ENCODE results near the gene KCNIP3.

Gene KCNIP3

GRCh38 chr2:95312543-95313201 lies 15.5 kb downstream of the KCNIP3 start:
- in situ Hi-C loops (cut with MboI; ENCODE audit: low sequenced_read_pairs): no loop called here

GRCh38 chr2:95313296-95314131 lies 16.4 kb downstream of the KCNIP3 start:
- in situ Hi-C loops (cut with MboI; ENCODE audit: low sequenced_read_pairs): no loop called here

GRCh38 chr2:95314598-95314963 lies 17.4 kb downstream of the KCNIP3 start:
- in situ Hi-C loops (cut with MboI; ENCODE audit: low sequenced_read_pairs): no loop called here

GRCh38 chr2:95314964-95315611 lies 17.9 kb downstream of the KCNIP3 start:
- in situ Hi-C loops (cut with MboI; ENCODE audit: low sequenced_read_pairs): no loop called here

- in situ Hi-C loops (cut with MboI; ENCODE audit: low sequenced_read_pairs): no loop called here
These were observed 18.8 kb downstream of the KCNIP3 start for GRCh38 chr2:95315801-95316411.

- in situ Hi-C loops (cut with MboI; ENCODE audit: low sequenced_read_pairs): no loop called here
These were observed 19.4 kb downstream of the KCNIP3 start for GRCh38 chr2:95316466-95317122.

GRCh38 chr2:95317123-95317500 lies 20.0 kb downstream of the KCNIP3 start:
- in situ Hi-C loops (cut with MboI; ENCODE audit: low sequenced_read_pairs): no loop called here

GRCh38 chr2:95317665-95318425 lies 20.7 kb downstream of the KCNIP3 start:
- in situ Hi-C loops (cut with MboI; ENCODE audit: low sequenced_read_pairs): no loop called here

GRCh38 chr2:95318431-95319220 lies 21.5 kb downstream of the KCNIP3 start:
- in situ Hi-C loops (cut with MboI; ENCODE audit: low sequenced_read_pairs): no loop called here

- in situ Hi-C loops (cut with MboI; ENCODE audit: low sequenced_read_pairs): no loop called here
These were observed 22.6 kb downstream of the KCNIP3 start for GRCh38 chr2:95319481-95320343.

- in situ Hi-C loops (cut with MboI; ENCODE audit: low sequenced_read_pairs): no loop called here
These were observed 23.2 kb downstream of the KCNIP3 start for GRCh38 chr2:95320344-95320712.

GRCh38 chr2:95320986-95321767 lies 24.0 kb downstream of the KCNIP3 start:
- in situ Hi-C loops (cut with MboI; ENCODE audit: low sequenced_read_pairs): no loop called here

- in situ Hi-C loops (cut with MboI; ENCODE audit: low sequenced_read_pairs): no loop called here
These were observed 26.4 kb downstream of the KCNIP3 start for GRCh38 chr2:95323347-95324155.

- in situ Hi-C loops (cut with MboI; ENCODE audit: low sequenced_read_pairs): no loop called here
These were observed 27.9 kb downstream of the KCNIP3 start for GRCh38 chr2:95325026-95325425.

GRCh38 chr2:95325590-95326432 lies 28.7 kb downstream of the KCNIP3 start:
- in situ Hi-C loops (cut with MboI; ENCODE audit: low sequenced_read_pairs): no loop called here

All from HL-60/S4 treated with retinoic acid at 250 ng/mL for 4 days and 3 days (cell line).